ENCODE data around the gene UROD. TPM values are rescaled to one million over a fixed set of nuclear protein-coding genes. Genes with fewer than 3 reads are reported as not detected.
A peak's percentile ranks its signal among the peaks of the same experiment; 100 is the strongest.

UROD gene
- total RNA-seq, 1 donor from 2014 or later: 77.5 TPM

GRCh38 chr1:45008516-45008915, 3.5 kb upstream of the UROD start:
- no peak for DNase-seq (ENCODE audit: low spot score)

GRCh38 chr1:45009296-45009865, 2.7 kb upstream of the UROD start:
- DNase-seq (ENCODE audit: low spot score): no peak

- no peak for DNase-seq (ENCODE audit: low spot score)
These were observed 1.8 kb upstream of the UROD start for GRCh38 chr1:45009956-45010854.

- peak; percentile 87 for DNase-seq (ENCODE audit: low spot score)
These were observed 921 bp upstream of the UROD start, which contains the start of gene HECTD3 for GRCh38 chr1:45010855-45011811. Gene HECTD3 (minus strand): TSS chr1:45011324. CDS start chr1:45011257, 67 bp downstream.

GRCh38 chr1:45012639-45013278, 705 bp downstream of the UROD start:
- DNase-seq (ENCODE audit: low spot score): peak; percentile 89

- no peak for DNase-seq (ENCODE audit: low spot score)
These were observed 1.6 kb downstream of the UROD start for GRCh38 chr1:45013551-45014209.

- peak; percentile 85 for DNase-seq (ENCODE audit: low spot score)
These were observed 2.4 kb downstream of the UROD start for GRCh38 chr1:45014321-45015028.

- no peak for DNase-seq (ENCODE audit: low spot score)
These were observed 3.6 kb downstream of the UROD start for GRCh38 chr1:45015683-45016082.

GRCh38 chr1:45016090-45016697, 4.1 kb downstream of the UROD start:
- no peak for DNase-seq (ENCODE audit: low spot score)

GRCh38 chr1:45016767-45017166, 4.7 kb downstream of the UROD start:
- DNase-seq (ENCODE audit: low spot score): no peak

- DNase-seq (ENCODE audit: low spot score): peak; percentile 42
These were observed 6.7 kb downstream of the UROD start for GRCh38 chr1:45018599-45019230.

- no peak for DNase-seq (ENCODE audit: low spot score)
These were observed 11.6 kb downstream of the UROD start for GRCh38 chr1:45023663-45024062.

- peak; percentile 77 for DNase-seq (ENCODE audit: low spot score)
These were observed 14.4 kb downstream of the UROD start for GRCh38 chr1:45026446-45026845.

- DNase-seq (ENCODE audit: low spot score): no peak
These were observed 20.8 kb downstream of the UROD start for GRCh38 chr1:45032837-45033236.

- no peak for DNase-seq (ENCODE audit: low spot score)
These were observed 21.3 kb downstream of the UROD start for GRCh38 chr1:45033356-45033755.

- DNase-seq (ENCODE audit: low spot score): peak; percentile 59
These were observed 23.7 kb downstream of the UROD start for GRCh38 chr1:45035631-45036301.

- peak; percentile 93 for DNase-seq (ENCODE audit: low spot score)
These were observed 25.4 kb downstream of the UROD start for GRCh38 chr1:45037456-45037855.

GRCh38 chr1:45038240-45038639, 26.2 kb downstream of the UROD start:
- DNase-seq (ENCODE audit: low spot score): no peak
